Vagina (tissue), 2 donors: ENCODE results near the gene PPEF1.

Experiments
- CTCF ChIP-seq, 3 experiments: fragments of 450-650 bp in 2 of 3; fragments of 200-600 bp in 1 of 3; sonication (generic) in 1 of 3; IDR thresholded peaks; one replicate each; pipeline ENCODE4 v1.5.1; 2017 to 2019; ENCODE audit warnings: antibody characterized with exemption in 3 of 3, mild to moderate bottlenecking in 2 of 3, moderate library complexity in 2 of 3
- POLR2A ChIP-seq, 2 donors: fragments of 450-650 bp; IDR thresholded peaks; one replicate each; pipeline ENCODE4 v1.6.1; 2017; ENCODE audit warnings: antibody characterized with exemption in 2 of 2, mild to moderate bottlenecking in 2 of 2, moderate library complexity in 2 of 2
- POLR2AphosphoS5 ChIP-seq, 2 donors: sonication (generic); formaldehyde crosslinking; IDR thresholded peaks; one replicate each; pipeline ENCODE4 v1.9.0; 2017; ENCODE audit warnings: antibody characterized with exemption in 2 of 2, mild to moderate bottlenecking in 2 of 2, low read depth in 1 of 2; ENCODE audit not compliant: insufficient read depth in 1 of 2

- no peak for TF ChIP-seq CTCF (IDR thresholded peaks at IDR 0.05)
- no peak for TF ChIP-seq POLR2A (IDR thresholded peaks at IDR 0.05)
- no peak for TF ChIP-seq POLR2AphosphoS5 (IDR thresholded peaks at IDR 0.05; ENCODE audit: insufficient read depth in 1 of 2, low read depth in 1 of 2)
These were observed 18.0 kb downstream of the PPEF1 start for GRCh38 chrX:18725310-18725943.
